ENCODE results near the gene ALG11.

Gene ALG11

DNA sequence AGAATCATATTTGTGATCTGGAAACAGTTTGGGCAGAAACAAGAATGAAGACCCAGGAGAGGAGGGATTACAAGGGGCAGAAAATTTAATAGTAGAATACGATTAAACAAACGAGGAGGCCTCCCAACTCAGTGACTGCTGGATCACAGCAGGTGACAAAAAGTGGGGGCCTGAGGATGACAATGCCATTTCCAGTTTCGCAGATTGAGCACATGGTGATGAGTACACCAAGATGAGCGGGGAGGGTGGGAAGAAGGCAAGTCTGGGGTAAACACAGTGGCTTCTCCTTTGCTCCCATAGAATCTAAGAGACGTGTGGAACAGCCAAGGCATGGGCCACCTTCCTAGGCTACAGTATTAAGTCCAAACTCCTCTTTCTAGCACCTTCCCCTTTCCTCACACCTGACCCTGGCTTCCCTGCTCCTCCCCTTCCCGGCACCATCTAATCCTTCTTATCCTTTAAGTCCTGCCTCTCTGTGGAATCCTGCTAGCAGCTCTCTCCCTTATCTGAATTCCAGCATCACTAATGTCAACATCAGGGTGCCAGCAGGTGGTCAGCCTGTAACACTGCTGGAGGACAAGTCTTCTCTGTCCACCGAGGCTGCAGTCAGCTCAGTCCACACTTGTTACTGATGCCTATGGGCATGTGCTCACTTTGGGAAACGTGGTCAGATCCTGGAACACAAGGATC, 14.4 kb upstream of the ALG11 start:
- DNase-seq, result no peak

DNA sequence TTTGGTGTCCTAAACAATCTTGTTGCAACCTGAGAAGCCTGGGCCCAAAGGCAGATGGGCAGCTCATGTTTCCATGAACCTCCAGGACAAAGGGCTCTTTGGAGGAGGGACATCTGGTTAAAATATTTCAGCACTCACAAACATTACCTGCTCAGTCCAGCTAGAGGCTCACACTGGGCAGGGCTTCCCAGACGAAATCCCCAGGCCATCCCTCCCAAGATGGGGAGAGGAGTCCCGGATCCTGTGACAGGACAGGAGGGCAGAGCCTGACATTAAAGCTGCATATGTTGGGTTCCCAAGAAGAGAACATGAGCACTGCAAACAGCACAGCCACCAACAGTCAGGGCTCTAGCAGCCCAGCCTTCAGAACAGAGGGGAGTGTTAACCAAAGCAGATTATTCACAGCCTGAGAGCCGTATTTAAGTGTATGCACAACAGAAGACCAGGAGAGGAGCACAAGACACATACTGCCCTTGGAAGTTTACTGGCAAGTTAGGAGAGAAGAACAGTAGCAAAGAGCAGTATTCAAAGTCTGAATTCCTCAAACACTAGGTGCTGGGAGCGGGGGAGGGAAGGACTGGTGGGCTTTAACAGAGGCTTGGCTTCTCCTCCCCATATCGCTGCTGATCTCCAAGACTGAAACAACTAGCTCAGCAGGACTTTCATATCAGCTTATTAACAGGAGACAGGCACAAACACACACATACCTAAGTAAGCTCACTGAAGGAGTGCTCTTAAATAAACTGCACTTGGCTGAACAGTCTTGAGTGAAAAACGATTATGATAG, 13.3 kb upstream of the ALG11 start:
- no peak for DNase-seq

DNA sequence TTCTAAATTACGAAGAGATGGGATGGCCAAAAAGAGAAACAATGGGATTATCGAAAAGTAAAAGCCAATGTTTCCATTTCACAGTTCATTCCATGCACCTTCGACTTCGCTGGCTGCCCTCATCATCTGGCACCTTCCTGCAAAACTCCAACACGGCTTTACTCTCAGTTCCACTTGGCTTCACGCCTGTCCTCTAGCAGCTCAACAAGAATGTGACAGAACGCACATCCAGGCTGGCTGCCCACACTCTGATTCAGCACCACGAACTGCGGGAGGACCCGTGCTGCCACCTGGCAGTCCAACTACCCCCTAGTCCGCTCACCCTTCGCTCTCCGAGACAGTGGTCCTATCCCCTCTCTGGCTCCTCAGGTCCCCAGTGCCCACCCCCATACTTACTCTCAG, 12.7 kb upstream of the ALG11 start:
- no peak for DNase-seq

DNA sequence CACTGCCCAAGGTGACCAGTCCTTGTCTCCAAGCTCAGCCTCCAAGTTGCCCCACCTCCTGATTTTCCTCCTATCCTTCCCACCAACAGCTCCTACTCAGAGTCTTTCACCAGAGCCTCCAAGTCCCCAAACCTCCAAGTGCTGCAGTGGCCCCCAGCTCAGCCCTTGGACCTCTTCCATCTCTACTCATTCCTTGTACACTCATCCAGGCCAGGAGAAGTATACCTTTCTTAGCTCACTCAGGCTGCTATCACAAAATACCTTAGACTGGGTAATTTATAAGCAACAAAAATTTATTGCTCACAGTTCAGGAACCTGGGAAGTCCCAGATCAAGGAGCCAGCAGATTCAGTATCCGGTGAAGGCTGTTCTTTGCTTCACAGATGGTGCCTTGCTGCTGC, 12.3 kb upstream of the ALG11 start:
- no peak for DNase-seq

DNA sequence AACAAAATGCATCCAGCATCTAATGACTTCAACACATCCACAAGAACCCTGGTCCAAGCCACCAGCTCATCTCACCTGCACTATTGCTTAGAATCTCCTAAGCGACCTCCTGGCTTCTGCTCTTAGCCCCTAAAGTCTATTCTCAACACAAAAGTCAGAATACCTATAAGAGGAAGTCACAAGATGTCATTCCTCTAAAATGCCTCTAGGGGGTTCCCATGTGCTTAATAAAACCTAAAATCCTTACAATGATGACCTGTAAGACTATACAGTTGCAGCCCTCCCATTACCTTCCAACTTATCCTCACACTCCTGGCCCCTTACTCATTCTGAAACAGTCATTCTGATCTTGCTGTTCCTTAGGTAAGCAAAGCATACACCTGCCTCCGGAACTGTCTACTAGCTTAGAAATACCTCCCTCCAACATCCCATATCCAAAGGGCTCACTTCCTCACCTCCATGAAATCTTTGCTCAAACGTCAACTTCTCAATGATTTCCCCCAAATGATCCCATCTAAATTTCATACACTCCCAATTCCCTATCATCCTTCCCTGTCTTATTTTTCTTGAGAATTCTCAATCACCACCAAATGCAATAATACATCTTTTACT, 11.0 kb upstream of the ALG11 start:
- DNase-seq, result peak in 4 of 6 experiments; percentile 1 to 35 (median 24)

DNA sequence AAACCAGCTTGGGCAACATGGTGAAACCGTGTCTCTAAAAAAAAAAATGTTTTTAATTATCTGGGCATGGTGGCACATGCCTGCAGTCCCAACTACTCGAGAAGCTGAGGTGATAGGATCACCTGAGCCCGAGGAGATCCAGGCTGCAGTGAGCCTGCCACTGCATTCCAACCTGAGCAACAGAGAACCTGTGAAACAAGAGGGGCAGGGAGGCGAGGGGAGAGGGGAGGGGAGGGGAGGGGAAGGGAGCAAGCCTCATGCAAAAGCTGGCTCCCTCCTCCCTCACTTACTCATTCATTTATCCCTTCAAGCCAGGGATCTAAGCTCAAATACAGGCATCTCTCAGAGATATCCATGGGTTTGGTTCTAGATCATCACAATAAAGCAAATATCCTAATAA, 9.8 kb upstream of the ALG11 start:
- DNase-seq, result no peak

DNA sequence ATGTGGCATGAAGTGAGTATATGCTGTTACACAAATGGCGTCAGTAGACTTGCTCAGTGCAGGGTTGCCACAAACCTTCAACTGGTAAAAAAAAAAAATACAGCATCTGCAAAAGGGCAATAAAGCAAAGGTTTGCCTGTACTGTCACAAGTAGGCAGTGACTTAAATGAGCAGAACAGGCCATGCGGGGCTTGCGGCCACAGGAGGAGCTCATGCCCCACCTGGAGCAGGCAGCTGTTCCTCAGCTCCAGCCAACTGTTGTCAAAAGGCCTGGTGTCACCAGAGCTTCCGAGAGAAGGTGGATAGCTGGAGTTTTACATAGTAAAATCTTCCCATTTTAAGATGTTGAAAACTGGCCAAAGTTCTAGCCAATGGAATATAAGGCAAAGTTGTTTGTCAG, 8.7 kb upstream of the ALG11 start:
- no peak for DNase-seq

DNA sequence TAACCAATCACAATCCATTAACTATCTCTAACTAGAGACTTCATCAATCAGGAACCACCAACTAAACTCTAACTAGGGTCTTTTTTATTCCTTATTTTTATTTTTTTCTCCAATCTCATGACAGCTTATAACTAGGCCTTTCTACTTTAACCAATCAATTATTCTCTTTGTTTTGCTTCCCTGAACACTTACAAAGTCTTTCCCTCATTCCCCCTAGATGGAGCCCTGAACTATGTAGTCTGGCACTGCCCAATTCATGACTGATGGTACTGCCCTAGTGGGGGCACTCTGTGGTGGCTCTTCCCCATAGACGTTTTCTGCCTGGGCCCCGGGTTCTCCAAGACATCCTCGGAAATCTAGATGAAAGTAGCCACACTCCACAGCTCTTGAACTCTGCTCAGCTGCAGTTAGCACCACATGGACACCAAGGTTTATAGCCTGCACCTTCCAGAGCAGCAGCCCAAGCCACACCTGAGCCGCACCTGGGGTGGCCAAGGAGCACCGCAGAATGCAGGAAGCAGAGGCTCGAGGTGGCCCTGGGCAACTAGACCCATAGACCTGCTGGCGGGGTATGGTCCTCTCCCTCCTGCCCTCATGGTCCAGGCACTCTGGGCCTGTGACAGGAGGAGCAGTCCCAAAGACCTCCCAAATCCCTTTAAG, 7.6 kb upstream of the ALG11 start:
- DNase-seq, result no peak

DNA sequence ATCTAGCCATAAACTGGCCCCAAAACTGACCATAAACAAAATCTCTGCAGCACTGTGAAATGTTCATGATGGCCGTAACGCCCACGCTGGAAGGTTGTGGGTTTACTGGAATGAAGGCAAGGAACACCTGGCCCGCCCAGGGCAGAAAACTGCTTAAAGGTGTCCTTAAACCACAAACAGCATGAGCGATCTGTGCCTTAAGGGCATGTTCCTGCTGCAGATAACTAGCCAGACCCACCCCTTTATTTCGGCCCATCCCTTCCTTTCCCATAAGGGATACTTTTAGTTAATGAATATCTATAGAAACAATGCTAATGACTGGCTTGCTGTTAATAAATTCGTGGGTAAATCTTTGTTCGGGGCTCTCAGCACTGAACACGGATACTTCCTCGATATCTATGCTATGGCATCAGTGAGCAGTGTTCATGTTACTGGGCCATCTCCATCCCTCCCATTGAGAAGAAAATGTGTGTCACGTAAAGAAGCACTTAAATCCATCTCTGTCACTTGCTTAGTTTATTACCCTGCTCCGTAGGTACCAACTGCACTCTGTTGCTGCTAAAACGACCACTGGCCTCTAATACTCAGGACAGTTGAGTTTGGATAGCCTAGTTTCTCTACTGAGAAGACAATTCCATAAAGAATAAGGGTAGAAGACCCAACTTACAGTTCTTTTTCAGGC, 6.2 kb upstream of the ALG11 start:
- DNase-seq, result no peak

DNA sequence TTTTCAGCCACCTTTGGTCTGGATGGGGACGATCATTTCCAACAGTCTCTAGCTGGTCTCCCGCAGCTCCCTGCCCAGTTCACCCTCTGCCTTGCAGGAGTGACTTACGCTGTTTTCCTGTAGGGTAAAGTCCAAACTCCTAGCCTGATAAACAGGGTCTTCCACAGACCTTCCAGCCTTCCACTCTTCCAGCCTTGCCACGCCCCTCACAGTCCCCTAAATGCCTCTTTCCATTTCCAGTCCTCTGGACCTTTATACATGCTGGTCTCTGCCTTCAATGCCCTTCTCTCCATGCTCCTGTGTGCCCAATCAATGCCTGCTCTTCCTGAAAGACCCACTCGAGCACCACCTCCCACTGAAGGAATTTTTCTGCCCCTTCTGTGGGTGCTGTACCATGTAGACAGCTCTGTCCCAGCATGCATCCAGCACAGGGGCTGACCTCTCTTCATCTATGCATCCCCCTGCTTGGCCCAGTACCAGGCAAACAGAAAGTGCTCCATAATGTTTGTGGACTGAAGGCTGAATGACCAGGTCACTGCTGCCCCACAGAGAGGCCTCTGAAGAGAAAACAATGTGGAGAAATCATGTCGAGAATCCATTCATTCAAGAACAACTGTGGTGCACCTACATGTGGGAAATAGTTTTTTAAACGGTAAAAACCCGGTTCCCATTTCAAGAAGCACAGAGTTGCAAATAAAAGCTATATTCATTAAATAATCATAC, 5.5 kb upstream of the ALG11 start:
- DNase-seq, result no peak

DNA sequence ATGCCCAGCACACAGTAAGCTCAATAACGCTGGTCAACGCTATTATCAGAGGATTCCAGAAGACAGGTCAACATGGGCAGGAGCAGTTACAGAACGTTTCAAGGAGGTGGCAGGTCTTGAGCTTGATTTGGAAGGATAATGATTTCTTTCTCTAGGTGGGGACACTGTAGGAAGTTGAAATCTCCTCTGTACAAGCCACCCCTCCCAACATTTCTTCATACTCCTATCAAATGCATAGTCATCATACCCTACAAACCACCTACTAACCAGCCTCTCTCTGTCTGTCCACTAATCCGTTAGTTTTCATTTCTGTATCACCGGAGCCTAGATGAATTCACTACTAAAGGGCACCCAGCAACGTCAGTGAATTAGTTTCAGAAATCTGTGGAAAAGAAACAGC, 2.3 kb upstream of the ALG11 start:
- DNase-seq, result no peak

DNA sequence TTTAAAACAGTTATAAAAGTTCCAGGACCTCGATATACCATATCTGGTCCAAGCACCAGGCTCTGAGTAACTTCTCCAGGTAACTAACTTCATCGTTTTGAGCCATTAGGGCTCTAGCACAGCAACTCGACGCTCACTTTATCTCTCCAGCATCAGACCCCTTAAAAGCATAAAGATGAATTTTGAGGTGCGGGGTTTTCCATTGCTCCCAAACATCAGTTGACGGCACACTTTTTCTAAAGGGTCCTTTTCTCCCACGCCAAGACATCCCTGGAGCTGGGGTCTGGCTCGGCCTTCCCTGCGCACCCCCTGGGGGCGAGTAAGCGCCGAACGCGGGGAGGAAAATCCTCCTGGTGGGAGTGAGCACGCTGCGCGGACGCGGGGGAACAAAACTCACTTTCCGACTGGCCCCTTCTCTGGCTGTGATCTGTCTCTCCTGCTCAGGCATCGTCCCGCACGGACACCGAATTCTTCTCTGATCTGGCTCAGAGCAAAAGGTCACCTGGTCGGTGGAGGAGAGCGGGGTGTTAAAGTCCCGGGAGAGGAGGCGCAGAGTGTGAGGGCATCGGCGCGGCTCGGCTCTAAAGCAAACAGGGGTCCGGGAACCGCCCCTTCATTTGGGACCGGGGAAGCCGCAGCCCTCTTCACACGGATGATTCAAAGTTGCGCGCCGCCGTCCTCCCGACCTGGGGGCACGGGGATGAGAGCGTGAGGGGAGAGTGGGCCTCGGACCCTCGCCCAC, 1.1 kb upstream of the ALG11 start, which contains the start of gene ATP7B:
ATP7B (minus strand) TSS at position 561 of the 742 bp plus-strand sequence; CDS start at position 448, 113 bp downstream.
- peak in 4 of 6 experiments; percentile 2 to 38 (median 14) for DNase-seq

DNA sequence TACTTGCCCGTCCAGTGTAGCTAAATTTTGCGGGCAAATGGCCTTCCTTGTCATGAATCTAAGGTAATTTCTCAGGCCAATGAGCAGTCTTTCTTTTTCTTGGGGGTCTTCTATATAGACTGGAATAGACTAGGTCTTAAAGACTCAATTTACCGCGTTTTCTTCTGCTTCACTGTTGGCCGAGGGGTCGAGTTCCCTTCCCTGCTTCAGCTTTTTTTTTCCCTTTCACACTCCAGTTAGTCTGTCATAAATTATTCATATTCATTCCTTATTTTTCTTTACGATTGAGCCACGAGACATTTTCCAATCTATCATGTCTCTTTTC, 276 bp downstream of the ALG11 start:
- no peak for DNase-seq

DNA sequence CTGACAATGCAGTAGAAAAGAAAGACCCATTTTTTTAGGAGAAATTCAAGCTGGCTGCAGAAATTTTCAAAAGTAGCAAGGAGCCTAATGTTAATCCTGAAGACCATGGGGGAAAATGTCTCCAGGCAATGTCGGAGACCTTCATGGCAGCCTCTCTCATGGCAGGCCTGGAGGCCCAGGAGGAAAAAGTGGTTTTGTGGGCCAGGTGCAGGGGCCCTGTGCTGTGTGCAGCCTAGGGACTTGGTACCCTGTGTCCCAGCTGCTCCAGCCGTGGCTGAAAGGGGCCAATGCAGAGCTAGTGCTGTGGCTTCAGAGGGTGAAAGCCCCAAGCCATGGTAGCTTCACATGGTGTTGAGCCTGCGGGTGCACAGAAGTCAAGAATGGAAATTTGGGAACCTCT, 4.1 kb downstream of the ALG11 start:
- DNase-seq, result no peak

DNA sequence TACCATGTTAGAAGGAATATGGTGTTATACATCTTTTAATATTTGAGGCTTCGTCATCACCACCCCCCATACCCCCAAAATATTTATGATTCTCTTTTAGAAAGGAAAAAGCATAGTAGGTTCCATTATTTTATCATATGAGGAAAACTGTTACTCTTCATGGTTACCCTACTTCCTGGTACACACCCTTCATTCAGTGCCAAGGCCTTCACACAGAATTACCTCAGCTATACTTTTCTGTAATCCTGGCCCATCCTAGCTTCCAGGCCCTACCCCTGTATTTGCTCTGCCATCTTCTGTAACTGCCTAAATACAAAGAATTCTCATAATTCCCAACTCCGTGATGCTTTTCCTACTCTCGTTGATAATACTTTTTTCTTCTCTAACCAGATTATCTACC, 8.0 kb downstream of the ALG11 start:
- DNase-seq, result no peak

DNA sequence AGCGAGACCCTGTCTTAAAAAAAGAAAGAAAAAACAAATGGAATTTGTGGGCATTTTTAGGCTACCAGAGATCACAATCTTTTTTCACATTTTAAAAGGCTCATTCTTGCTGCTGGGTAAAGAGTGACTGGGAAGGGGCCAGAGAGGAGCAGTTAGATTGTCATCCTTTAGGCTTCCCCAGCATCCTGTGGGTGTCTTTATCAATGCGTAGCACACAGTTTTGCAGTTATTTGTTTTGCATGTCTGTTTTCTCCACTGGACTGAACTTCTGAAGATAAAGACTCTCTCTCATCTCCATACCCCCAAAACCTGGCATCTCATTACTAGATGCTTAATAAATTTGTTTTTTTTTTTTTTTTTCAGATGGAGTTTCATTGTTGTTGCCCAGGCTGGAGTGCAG, 10.2 kb downstream of the ALG11 start:
- DNase-seq, result no peak

DNA sequence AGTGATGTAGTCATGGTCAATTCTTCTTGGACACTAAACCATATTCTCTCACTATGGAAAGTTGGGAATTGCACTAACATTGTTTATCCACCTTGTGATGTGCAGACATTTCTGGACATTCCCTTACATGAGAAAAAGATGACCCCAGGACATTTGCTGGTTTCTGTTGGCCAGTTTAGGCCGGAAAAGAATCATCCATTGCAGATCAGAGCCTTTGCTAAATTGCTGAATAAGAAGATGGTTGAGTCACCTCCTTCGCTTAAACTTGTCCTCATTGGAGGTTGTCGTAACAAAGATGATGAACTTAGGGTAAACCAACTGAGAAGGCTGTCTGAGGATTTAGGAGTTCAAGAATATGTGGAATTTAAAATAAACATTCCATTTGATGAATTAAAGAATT, 12.3 kb downstream of the ALG11 start, which contains the start of gene UTP14C:
UTP14C (plus strand) TSS at position 211 of the 400 bp plus-strand sequence. CDS start 4,114 bp downstream, outside the sequence.
- no peak for DNase-seq

DNA sequence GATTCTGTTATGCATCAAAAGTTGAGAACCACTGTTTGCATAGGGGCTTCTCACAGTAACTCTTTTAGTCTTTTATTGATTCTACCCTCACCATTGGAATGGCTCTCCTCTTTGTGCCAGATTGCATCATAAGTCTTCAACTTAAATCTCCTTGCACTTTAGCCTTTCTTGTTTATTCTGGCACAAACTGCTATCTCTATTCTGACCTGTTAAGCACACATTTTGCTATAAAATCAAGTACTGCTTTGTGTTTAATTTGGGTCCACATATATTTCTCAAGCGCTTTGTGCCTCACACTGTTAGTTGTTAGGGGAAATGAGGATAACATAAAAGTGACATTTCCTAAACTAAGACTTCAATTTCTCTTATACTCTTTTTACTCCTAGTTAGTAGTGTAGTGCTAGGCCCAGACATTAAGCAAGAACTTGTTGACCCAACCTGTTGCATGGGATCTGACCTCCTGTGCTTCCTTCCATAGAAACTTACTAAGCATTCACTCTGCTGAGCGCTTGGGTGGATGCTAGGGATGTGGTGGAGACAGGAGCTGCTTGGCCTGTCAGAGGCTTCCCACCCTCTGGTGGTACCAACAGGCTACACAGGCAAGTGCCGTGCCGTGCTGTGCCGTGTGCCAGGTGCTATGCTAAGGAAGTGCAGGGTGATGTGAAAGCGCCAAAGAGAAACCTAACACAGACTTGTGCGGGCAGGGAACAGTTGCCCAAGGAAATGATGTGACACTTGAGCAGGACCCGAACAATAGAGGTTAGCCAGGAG, 13.5 kb downstream of the ALG11 start:
- DNase-seq, result no peak

DNA sequence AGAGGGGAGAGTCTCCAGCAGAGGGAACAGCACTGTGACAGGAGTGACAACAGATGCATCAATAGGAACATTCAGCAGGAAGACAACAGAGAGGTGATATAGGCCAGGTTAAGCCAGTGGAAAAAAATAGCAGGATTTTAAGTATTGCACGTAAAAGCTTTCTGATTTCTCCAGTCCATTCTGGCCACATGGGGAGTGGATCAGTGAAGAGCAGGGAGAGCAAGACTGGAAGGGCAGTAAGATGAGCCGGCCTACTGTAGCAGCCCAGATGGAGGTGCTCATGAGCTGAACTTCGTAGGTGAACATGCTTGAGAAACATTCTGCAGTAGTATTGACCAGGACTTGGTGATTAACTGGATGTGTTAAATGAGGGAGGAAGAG, 14.0 kb downstream of the ALG11 start:
- DNase-seq, result no peak

DNA sequence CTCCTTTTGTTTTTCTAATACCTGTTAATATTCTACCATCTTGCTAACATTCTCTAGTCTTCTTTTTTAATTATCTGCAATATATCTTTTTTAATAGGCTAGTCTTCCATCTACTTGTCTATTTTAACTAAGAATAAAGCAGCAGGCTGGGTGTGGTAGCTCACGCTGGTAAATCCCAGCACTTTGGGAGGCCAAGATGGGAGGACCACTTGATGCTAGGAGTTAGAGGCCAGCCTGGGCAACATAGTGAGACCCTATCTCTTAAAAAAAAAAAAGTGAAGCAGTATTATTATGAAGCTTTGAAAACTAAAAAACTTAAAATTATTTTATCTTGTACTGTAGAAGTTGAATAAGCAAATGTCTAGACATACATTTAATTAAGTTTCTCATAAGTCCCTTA, 15.6 kb downstream of the ALG11 start:
- DNase-seq, result no peak

DNA sequence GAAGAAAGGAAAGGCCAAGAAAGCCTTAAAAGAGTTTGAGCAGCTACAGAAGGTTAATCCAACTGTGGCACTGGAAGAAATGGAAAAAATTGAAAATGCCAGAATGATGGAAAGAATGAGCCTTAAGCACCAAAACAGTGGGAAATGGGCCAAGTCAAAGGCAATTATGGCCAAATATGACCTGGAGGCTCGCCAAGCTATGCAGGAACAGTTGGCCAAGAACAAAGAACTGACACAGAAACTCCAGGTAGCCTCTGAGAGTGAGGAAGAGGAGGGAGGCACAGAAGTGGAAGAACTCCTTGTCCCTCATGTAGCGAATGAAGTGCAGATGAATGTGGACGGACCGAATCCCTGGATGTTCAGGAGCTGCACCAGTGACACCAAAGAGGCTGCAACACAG, 17.4 kb downstream of the ALG11 start:
- no peak for DNase-seq

Data from stimulated activated naive CD4-positive, alpha-beta T cell (primary cell).